Measurements from ENCODE around the gene NIN.

DNA sequence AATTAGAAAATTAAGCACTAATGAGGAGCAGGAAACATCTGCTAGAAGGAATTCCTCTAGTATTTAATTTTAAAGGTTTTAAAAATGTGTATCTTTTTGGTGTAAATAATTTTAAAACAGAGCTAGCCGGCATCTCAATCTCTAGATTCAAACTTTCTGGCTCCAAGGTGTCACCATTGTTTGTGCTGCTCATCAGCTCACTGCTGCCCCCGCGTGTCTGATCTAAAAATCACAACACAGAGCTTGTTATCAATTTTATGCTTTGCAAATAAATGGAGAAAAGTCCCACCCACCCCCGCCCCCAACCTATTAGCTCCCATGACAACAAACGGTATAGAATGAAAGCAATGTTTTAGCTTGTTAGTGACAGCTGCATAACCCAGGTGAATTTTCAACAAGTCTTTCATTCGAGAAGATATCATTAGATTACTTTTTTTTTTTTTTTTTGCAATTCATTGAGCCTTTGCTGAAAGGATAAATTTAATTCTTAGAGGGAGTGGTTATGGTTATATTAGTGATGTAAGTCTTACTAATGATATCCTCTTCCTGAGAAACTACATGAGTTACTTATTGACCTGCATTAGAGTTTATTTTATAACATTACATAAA is 29.6 kb upstream of the NIN start:
- TF ChIP-seq, protein P1, sequence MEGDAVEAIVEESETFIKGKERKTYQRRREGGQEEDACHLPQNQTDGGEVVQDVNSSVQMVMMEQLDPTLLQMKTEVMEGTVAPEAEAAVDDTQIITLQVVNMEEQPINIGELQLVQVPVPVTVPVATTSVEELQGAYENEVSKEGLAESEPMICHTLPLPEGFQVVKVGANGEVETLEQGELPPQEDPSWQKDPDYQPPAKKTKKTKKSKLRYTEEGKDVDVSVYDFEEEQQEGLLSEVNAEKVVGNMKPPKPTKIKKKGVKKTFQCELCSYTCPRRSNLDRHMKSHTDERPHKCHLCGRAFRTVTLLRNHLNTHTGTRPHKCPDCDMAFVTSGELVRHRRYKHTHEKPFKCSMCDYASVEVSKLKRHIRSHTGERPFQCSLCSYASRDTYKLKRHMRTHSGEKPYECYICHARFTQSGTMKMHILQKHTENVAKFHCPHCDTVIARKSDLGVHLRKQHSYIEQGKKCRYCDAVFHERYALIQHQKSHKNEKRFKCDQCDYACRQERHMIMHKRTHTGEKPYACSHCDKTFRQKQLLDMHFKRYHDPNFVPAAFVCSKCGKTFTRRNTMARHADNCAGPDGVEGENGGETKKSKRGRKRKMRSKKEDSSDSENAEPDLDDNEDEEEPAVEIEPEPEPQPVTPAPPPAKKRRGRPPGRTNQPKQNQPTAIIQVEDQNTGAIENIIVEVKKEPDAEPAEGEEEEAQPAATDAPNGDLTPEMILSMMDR (IDR thresholded peaks at IDR 0.05 in 4 of 5, conservative IDR thresholded peaks at IDR 0.05 in 1 of 5): peak; percentile 38 to 84 (median 50)
- no peak for TF ChIP-seq POLR2A (IDR thresholded peaks at IDR 0.05)
